H9 (cell line): Measurements from ENCODE around the gene CNIH2. TPM values are rescaled to one million over a fixed set of nuclear protein-coding genes. Genes with fewer than 3 reads are reported as not detected.

ENCODE experiments used
- DNase-seq: peaks from one replicate; pipeline ENCODE4 v3.0.0-alpha.2; 2017
- H2AFZ ChIP-seq: one replicate; pipeline ENCODE4 v1.6.1; 2013; ENCODE audit warnings: mild to moderate bottlenecking, low read length, control low read depth, moderate library complexity
- H2AK5ac ChIP-seq: 2 replicates; pipeline ENCODE4 v1.6.1; 2013; ENCODE audit warnings: low read length, control low read depth, mixed read lengths; ENCODE audit not compliant: insufficient read length
- H2BK120ac ChIP-seq: one replicate; pipeline ENCODE4 v1.6.1; 2013; ENCODE audit warnings: low read depth, mild to moderate bottlenecking, low read length, control low read depth, inconsistent platforms; ENCODE audit not compliant: poor library complexity, severe bottlenecking
- H2BK12ac ChIP-seq: 2 replicates; pipeline ENCODE4 v1.6.1; 2013; ENCODE audit warnings: low read length, control low read depth, mixed read lengths, low read depth; ENCODE audit not compliant: insufficient read length
- H2BK15ac ChIP-seq: 2 replicates; pipeline ENCODE4 v1.6.1; 2013; ENCODE audit warnings: low read depth, low read length, control low read depth
- H2BK20ac ChIP-seq: one replicate; pipeline ENCODE4 v1.6.1; 2013; ENCODE audit warnings: low read depth, mild to moderate bottlenecking, low read length, control low read depth, inconsistent platforms; ENCODE audit not compliant: poor library complexity, severe bottlenecking
- H2BK5ac ChIP-seq: 2 replicates; pipeline ENCODE4 v1.6.1; 2013; ENCODE audit warnings: low read length, control low read depth, mixed read lengths; ENCODE audit not compliant: insufficient read length
- H3K14ac ChIP-seq: 2 replicates; pipeline ENCODE4 v1.6.1; 2013; ENCODE audit warnings: low read length, control low read depth; ENCODE audit not compliant: insufficient read depth
- H3K18ac ChIP-seq: 2 replicates; pipeline ENCODE4 v1.6.1; 2013; ENCODE audit warnings: low read depth, mild to moderate bottlenecking, mixed read lengths, low read length, control low read depth; ENCODE audit not compliant: insufficient read length
- H3K23ac ChIP-seq: 2 replicates; pipeline ENCODE4 v1.6.1; 2013; ENCODE audit warnings: low read length, control low read depth, mixed read lengths, low read depth; ENCODE audit not compliant: insufficient read length
- H3K23me2 ChIP-seq: 2 replicates; pipeline ENCODE4 v1.6.1; 2013; ENCODE audit warnings: low read depth, mild to moderate bottlenecking, mixed read lengths, low read length, control low read depth; ENCODE audit not compliant: insufficient read length, poor library complexity, severe bottlenecking
- H3K27ac ChIP-seq: 2 replicates; pipeline ENCODE4 v1.5.1; 2013; ENCODE audit warnings: low read length, control low read depth, mixed read lengths, low read depth; ENCODE audit not compliant: insufficient read length
- H3K27me3 ChIP-seq: 2 replicates; pipeline ENCODE4 v1.6.1; 2013; ENCODE audit warnings: low read length, control low read depth, inconsistent platforms; ENCODE audit not compliant: insufficient read depth
- H3K4ac ChIP-seq: 2 replicates; pipeline ENCODE4 v1.6.1; 2013; ENCODE audit warnings: low read depth, mild to moderate bottlenecking, control low read depth, inconsistent platforms, low read length, moderate library complexity
- H3K4me1 ChIP-seq: 2 replicates; pipeline ENCODE4 v1.6.1; 2013; ENCODE audit warnings: low read length, control low read depth, inconsistent platforms; ENCODE audit not compliant: insufficient read depth
- H3K4me2 ChIP-seq: 2 replicates; pipeline ENCODE4 v1.6.1; 2013; ENCODE audit warnings: low read length, control low read depth, mixed read lengths; ENCODE audit not compliant: insufficient read length, insufficient read depth
- H3K56ac ChIP-seq: 2 replicates; pipeline ENCODE4 v1.6.1; 2013; ENCODE audit warnings: low read depth, mild to moderate bottlenecking, mixed read lengths, low read length, control low read depth; ENCODE audit not compliant: insufficient read length
- H3K79me1 ChIP-seq: 2 replicates; pipeline ENCODE4 v1.6.1; 2013; ENCODE audit warnings: low read depth, mild to moderate bottlenecking, moderate library complexity, low read length, control low read depth, inconsistent platforms; ENCODE audit not compliant: insufficient read depth, poor library complexity, severe bottlenecking
- H3K79me2 ChIP-seq: 2 replicates; pipeline ENCODE4 v1.6.1; 2013; ENCODE audit warnings: low read length, control low read depth, inconsistent platforms; ENCODE audit not compliant: insufficient read depth
- H3K9ac ChIP-seq: 2 replicates; pipeline ENCODE4 v1.6.1; 2013; ENCODE audit warnings: low read length, control low read depth, mixed read lengths; ENCODE audit not compliant: insufficient read length; ENCODE audit errors: extremely low read depth
- H3K9me3 ChIP-seq: one replicate; pipeline ENCODE4 v1.6.1; 2013; ENCODE audit warnings: low read depth, low read length, inconsistent platforms; ENCODE audit not compliant: control insufficient read depth
- H3T11ph ChIP-seq: one replicate; pipeline ENCODE4 v1.6.1; 2013; ENCODE audit warnings: mild to moderate bottlenecking, low read length, control low read depth, inconsistent platforms
- H4K20me1 ChIP-seq: one replicate; pipeline ENCODE4 v1.6.1; 2013; ENCODE audit not compliant: control insufficient read depth, insufficient read length, insufficient read depth
- H4K5ac ChIP-seq: 2 replicates; pipeline ENCODE4 v1.6.1; 2013; ENCODE audit warnings: low read depth, mild to moderate bottlenecking, mixed read lengths, low read length, control low read depth; ENCODE audit not compliant: insufficient read length
- H4K8ac ChIP-seq: replicated peaks from 2 replicates; pipeline ENCODE4 v1.6.1; 2013; ENCODE audit warnings: low read length, control low read depth, mixed read lengths, low read depth; ENCODE audit not compliant: insufficient read length
- H4K91ac ChIP-seq: 2 replicates; pipeline ENCODE4 v1.6.1; 2013; ENCODE audit warnings: low read depth, mild to moderate bottlenecking, moderate library complexity, mixed read lengths, low read length, control low read depth; ENCODE audit not compliant: insufficient read length
- H3K27ac Mint-ChIP-seq, 3 experiments: 2 replicates in 2 of 3; 3 replicates in 1 of 3; pipeline ENCODE4 v1.8.0; 2020 to 2021; ENCODE audit warnings: mixed read lengths in 3 of 3, mild to moderate bottlenecking in 1 of 3, moderate library complexity in 1 of 3
- H3K27me3 Mint-ChIP-seq: 2 replicates; pipeline ENCODE4 v1.8.0; 2021; ENCODE audit warnings: low read depth, mild to moderate bottlenecking, moderate library complexity, mixed read lengths
- H3K36me3 Mint-ChIP-seq, 3 experiments: 2 replicates in 2 of 3; 3 replicates in 1 of 3; pipeline ENCODE4 v1.8.0; 2020 to 2021; ENCODE audit warnings: low read depth in 3 of 3, mixed read lengths in 3 of 3; ENCODE audit not compliant: insufficient read depth in 1 of 3
- H3K4me1 Mint-ChIP-seq, 2 experiments: 2 replicates each; pipeline ENCODE4 v1.8.0; 2020; ENCODE audit warnings: mixed read lengths in 2 of 2
- H3K4me3 Mint-ChIP-seq, 2 experiments: 2 replicates in 1 of 2; 3 replicates in 1 of 2; pipeline ENCODE4 v1.8.0; 2020 to 2021; ENCODE audit warnings: mild to moderate bottlenecking in 2 of 2, mixed read lengths in 2 of 2, moderate library complexity in 1 of 2
- H3K9me3 Mint-ChIP-seq, 2 experiments: 2 replicates in 1 of 2; 3 replicates in 1 of 2; pipeline ENCODE4 v1.8.0; 2020; ENCODE audit warnings: mild to moderate bottlenecking in 2 of 2, mixed read lengths in 2 of 2, moderate library complexity in 1 of 2
- WGBS: extraction: QIAGEN DNeasy Blood & Tissue Kit; methylation state at CpG from one replicate; pipeline ENCODE4 v1.1.7; 2013; ENCODE audit warnings: missing lambda C conversion rate, low lambda C conversion rate, mixed read lengths; ENCODE audit not compliant: insufficient read length; ENCODE audit errors: extremely low coverage; 5-methylcytosine and 5-hydroxymethylcytosine counted together
- total RNA-seq: library from RNA; stranded (reverse); gene quantifications from 2 replicates; pipeline ENCODE4 v1.2.1, GENCODE V29; 2021
- TF ChIP-seq, protein P1 (sequence below): fragments of 200-600 bp; sonication (generic); conservative IDR thresholded peaks from 3 replicates; pipeline ENCODE4 v1.8.0; 2021; ENCODE audit warnings: antibody characterized with exemption, mild to moderate bottlenecking

The CNIH2 gene
- total RNA-seq, 1 experiment from 2014 or later = 12.0 TPM

DNA sequence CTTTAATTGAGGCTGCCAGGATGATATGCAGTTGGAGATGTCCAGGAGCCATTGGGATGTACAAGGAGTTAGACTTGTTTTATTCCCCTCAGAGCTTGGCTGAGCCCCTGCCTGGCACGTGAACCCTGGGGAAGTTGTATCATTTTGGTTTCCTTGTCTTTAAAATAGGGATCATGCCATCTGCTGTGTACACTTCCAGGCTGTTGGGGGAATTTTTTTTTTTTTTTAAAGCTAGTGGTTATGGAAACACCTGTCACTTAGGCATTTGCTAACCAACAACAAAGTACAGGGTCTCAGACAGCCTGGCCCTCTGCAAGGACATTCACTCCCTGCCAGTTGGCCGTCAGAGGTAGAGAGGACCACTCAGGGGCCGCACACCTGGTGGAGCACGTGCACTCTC lies 18.0 kb upstream of the CNIH2 start:
- no peak overlapping the region for H4K91ac ChIP-seq
- no peaks in the 10 kb centered on the region for H3K9me3 ChIP-seq
- H4K8ac ChIP-seq = no peak overlapping the region
- H2BK120ac ChIP-seq = no peak overlapping the region
- H3K79me1 ChIP-seq = no peaks in the 10 kb centered on the region
- H3K4me1 ChIP-seq = no peaks in the 10 kb centered on the region
- no peak overlapping the region for H3K4ac ChIP-seq
- H2BK5ac ChIP-seq = no peak overlapping the region
- TF ChIP-seq, protein P1, sequence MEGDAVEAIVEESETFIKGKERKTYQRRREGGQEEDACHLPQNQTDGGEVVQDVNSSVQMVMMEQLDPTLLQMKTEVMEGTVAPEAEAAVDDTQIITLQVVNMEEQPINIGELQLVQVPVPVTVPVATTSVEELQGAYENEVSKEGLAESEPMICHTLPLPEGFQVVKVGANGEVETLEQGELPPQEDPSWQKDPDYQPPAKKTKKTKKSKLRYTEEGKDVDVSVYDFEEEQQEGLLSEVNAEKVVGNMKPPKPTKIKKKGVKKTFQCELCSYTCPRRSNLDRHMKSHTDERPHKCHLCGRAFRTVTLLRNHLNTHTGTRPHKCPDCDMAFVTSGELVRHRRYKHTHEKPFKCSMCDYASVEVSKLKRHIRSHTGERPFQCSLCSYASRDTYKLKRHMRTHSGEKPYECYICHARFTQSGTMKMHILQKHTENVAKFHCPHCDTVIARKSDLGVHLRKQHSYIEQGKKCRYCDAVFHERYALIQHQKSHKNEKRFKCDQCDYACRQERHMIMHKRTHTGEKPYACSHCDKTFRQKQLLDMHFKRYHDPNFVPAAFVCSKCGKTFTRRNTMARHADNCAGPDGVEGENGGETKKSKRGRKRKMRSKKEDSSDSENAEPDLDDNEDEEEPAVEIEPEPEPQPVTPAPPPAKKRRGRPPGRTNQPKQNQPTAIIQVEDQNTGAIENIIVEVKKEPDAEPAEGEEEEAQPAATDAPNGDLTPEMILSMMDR = no peak
- H4K5ac ChIP-seq = no peak overlapping the region
- H3K27me3 ChIP-seq = no peaks in the 10 kb centered on the region
- no peaks in the 10 kb centered on the region for H3K79me2 ChIP-seq
- no peak overlapping the region for H3K9ac ChIP-seq
- peaks cover 2% of the 10 kb centered on the region for H4K20me1 ChIP-seq
- no CpG with 5 or more reads among the region's 4 CpGs for WGBS
- Mint-ChIP-seq H3K4me1 (peaks cover 17 to 21% of the 10 kb centered on the region in 2 experiments), H3K27ac (no peak overlapping the region; a peak in 1 of 7 replicates), H3K9me3 (peaks cover 0 to 2% of the 10 kb centered on the region in 2 experiments; a peak in 1 of 5 replicates), H3K4me3 (peak overlapping the region; percentile 84 to 94; a peak in 3 of 5 replicates), H3K36me3 (peaks cover 22 to 58% (median 58%) of the 10 kb centered on the region in 3 experiments), H3K27me3 (peaks cover 3% of the 10 kb centered on the region; the same call in 1 of the 2 replicates)
- H2BK15ac ChIP-seq = no peak overlapping the region
- no peak overlapping the region for H2BK20ac ChIP-seq
- no peak overlapping the region for H2AFZ ChIP-seq
- H3K56ac ChIP-seq = no peak overlapping the region
- DNase-seq = no peak
- peaks cover 8% of the 10 kb centered on the region for H3K23me2 ChIP-seq
- H2BK12ac ChIP-seq = no peak overlapping the region
- no peak overlapping the region for H3T11ph ChIP-seq
- no peak overlapping the region for H3K27ac ChIP-seq
- H3K18ac ChIP-seq = no peak overlapping the region
- no peak overlapping the region for H2AK5ac ChIP-seq
- no peak overlapping the region for H3K23ac ChIP-seq
- H3K4me2 ChIP-seq = no peak overlapping the region
- H3K14ac ChIP-seq = no peak overlapping the region
